Adrenal gland (tissue), 12 donors: ENCODE measurements around the gene HS3ST5. TPM values are rescaled to one million over a fixed set of nuclear protein-coding genes. Genes with fewer than 3 reads are reported as not detected.
A peak's percentile ranks its signal among the peaks of the same experiment; 100 is the strongest.

Experiments
- DNase-seq, 7 donors: peaks; one replicate each; pipeline ENCODE4 v3.0.0-alpha.2; 2019 to 2020
- H3K27ac ChIP-seq, 5 donors: fragments of 200-600 bp; sonication (generic) in 4 of 5; 1 replicate in 3 of 5; 2 replicates in 2 of 5; pipeline versions ENCODE4 v1.5.1 to v1.8.0; 2016 to 2020; ENCODE audit warnings: mild to moderate bottlenecking in 1 of 5
- H3K27me3 ChIP-seq: fragments of 200-600 bp; 2 replicates; pipeline ENCODE4 v1.8.0; 2021
- H3K36me3 ChIP-seq, 2 donors: fragments of 200-600 bp; replicated peaks in 1 of 2; 1 replicate in 1 of 2; 2 replicates in 1 of 2; pipeline versions ENCODE4 v1.5.1 to v1.8.0; 2018 to 2022
- H3K4me1 ChIP-seq, 2 donors: fragments of 200-600 bp; replicated peaks in 1 of 2; 1 replicate in 1 of 2; 2 replicates in 1 of 2; pipeline versions ENCODE4 v1.5.1 to v1.8.0; 2018 to 2021
- H3K4me3 ChIP-seq, 4 donors: fragments of 200-600 bp; sonication (generic) in 3 of 4; one replicate each; pipeline ENCODE4 v1.5.1; 2016 to 2018
- H3K9me3 ChIP-seq, 3 donors: fragments of 200-600 bp; sonication (generic) in 1 of 3; replicated peaks in 1 of 3; 1 replicate in 2 of 3; 2 replicates in 1 of 3; pipeline versions ENCODE4 v1.5.1 to v1.8.0; 2016 to 2021
- POLR2A ChIP-seq, 2 donors: fragments of 450-650 bp; IDR thresholded peaks; one replicate each; pipeline ENCODE4 v1.6.1; 2017; ENCODE audit warnings: antibody characterized with exemption in 2 of 2, mild to moderate bottlenecking in 2 of 2, moderate library complexity in 1 of 2
- WGBS, 4 donors: extraction: QIAGEN DNeasy Blood & Tissue Kit in 2 of 4; methylation state at CpG; one replicate each; pipeline versions ENCODE4 v1.1.5 to v1.1.7; 2013 to 2017; 5-methylcytosine and 5-hydroxymethylcytosine counted together
- intact Hi-C, 2 donors: fragments of 100-400 bp; cut with DNase I; formaldehyde crosslinking; loops; one replicate each; pipeline versions ENCODE4 v1.14.1 to v1.15.0; 2022 to 2023
- polyA plus RNA-seq, 3 donors: library from polyadenylated mRNA; stranded (reverse); fragments of 200-250 nt in 2 of 3; fragments of 350-450 nt in 1 of 3; fragmentation: Illumina TruSeq in 1 of 3; extraction: RNeasy Lipid Tissue Mini Kit (QIAGEN cat#74804) in 1 of 3; gene quantifications; one replicate each; pipeline ENCODE4 v1.2.3, GENCODE V29; 2013 to 2014
- total RNA-seq, 9 donors: library from RNA; depleted of rRNA in 4 of 9; stranded (reverse); fragments of >200 nt in 4 of 9; fragments of 120-200 nt in 1 of 9; fragmentation: NEBNext Ultra II Directional in 1 of 9; extraction: Animal tissue kit (Norgen Biotek cat#: 25700) in 1 of 9; gene quantifications; one replicate each; pipeline versions ENCODE4 v1.1.0 to v1.2.4, GENCODE V29; 2013 to 2023
- TF ChIP-seq, protein P1 (sequence below), 6 experiments: fragments of 450-650 bp in 4 of 6; fragments of 200-600 bp in 2 of 6; sonication (generic) in 1 of 6; IDR thresholded peaks; 1 replicate in 5 of 6; 2 replicates in 1 of 6; pipeline versions ENCODE4 v1.5.1 to v1.8.0; 2016 to 2021; ENCODE audit warnings: antibody characterized with exemption in 6 of 6, mild to moderate bottlenecking in 2 of 6, moderate library complexity in 1 of 6
- donor health status: healthy with polysubstance abuse.
- donor health status: Bipolar disorder and iron deficiency.
- donor health status: DM: yes; HTN: yes; CAD: no.
- donor health status: DM: no; HTN: no; CAD: no.
- donor health status: DM: no; HTN: no; CAD: no.
- donor health status: DM: yes; HTN: yes; CAD: no.

The HS3ST5 gene
- total and polyA plus RNA-seq, 12 donors: 0.04 to 0.78 (median 0.24) TPM; not detected in 5

DNA sequence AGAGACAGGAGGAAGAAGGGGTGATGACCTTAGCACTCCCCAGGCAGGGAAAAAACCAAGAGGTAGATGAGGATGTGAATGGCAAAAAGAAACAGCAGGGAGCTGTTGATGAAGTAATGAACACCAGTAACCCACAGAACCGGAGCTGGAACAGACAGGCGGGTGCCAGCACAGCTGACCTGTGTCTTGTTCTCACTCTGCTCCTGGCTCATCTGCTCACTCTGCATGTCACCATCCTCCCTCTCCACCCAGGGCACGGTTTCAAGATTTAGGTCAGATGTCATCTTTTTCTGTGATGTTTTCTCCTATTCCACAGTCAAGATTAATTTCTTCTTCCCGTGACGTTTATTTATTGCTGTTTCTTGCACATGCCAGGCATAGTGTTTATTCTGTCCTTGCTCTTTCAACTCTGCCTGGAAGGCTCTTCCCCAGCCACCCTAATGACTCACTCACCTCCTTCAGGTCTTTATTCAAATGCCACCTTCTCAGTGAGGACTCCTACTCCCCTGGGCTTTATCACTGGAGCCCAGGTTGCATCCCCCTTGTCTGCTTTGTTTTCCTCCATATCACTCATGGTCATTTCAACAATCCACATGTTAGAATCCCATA, 207.4 kb downstream of the HS3ST5 start:
- peak in 1 of 7 donors; percentile 18 for DNase-seq
- H3K4me1 ChIP-seq: no peaks in the 10 kb centered on the region
- no peak overlapping the region for H3K27ac ChIP-seq
- no peak overlapping the region for H3K4me3 ChIP-seq
- no peaks in the 10 kb centered on the region for H3K36me3 ChIP-seq
- intact Hi-C loops: no loop called here
- WGBS, 4 donors: 32 to 46% (median 40%) methylated on average over 4 to 5 of the region's 5 CpGs
- no peaks in the 10 kb centered on the region for H3K27me3 ChIP-seq
- no peaks in the 10 kb centered on the region for H3K9me3 ChIP-seq
- no peak for TF ChIP-seq POLR2A (IDR thresholded peaks at IDR 0.05)
- TF ChIP-seq, protein P1, sequence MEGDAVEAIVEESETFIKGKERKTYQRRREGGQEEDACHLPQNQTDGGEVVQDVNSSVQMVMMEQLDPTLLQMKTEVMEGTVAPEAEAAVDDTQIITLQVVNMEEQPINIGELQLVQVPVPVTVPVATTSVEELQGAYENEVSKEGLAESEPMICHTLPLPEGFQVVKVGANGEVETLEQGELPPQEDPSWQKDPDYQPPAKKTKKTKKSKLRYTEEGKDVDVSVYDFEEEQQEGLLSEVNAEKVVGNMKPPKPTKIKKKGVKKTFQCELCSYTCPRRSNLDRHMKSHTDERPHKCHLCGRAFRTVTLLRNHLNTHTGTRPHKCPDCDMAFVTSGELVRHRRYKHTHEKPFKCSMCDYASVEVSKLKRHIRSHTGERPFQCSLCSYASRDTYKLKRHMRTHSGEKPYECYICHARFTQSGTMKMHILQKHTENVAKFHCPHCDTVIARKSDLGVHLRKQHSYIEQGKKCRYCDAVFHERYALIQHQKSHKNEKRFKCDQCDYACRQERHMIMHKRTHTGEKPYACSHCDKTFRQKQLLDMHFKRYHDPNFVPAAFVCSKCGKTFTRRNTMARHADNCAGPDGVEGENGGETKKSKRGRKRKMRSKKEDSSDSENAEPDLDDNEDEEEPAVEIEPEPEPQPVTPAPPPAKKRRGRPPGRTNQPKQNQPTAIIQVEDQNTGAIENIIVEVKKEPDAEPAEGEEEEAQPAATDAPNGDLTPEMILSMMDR (IDR thresholded peaks at IDR 0.05): no peak

- Histone ChIP-seq H3K9me3 (no peaks in the 10 kb centered on the region), H3K27me3 (no peaks in the 10 kb centered on the region), H3K36me3 (no peaks in the 10 kb centered on the region), H3K4me3 (no peak overlapping the region), H3K4me1 (no peaks in the 10 kb centered on the region), H3K27ac (no peak overlapping the region)
- intact Hi-C loops: no loop called here
- TF ChIP-seq, protein P1 (IDR thresholded peaks at IDR 0.05): no peak
- TF ChIP-seq POLR2A (IDR thresholded peaks at IDR 0.05): no peak
- DNase-seq: no peak
- 94 to 97% (median 96%) methylated on average over 4 of the region's 4 CpGs for WGBS, 4 donors
These were observed 209.0 kb downstream of the HS3ST5 start for GRCh38 chr6:114133816-114134215.

GRCh38 chr6:114131945-114132344, 210.9 kb downstream of the HS3ST5 start:
- intact Hi-C loops: no loop called here
- Histone ChIP-seq H3K27me3 (no peaks in the 10 kb centered on the region), H3K27ac (no peak overlapping the region), H3K9me3 (no peaks in the 10 kb centered on the region), H3K4me1 (no peaks in the 10 kb centered on the region), H3K4me3 (no peak overlapping the region), H3K36me3 (no peaks in the 10 kb centered on the region)
- TF ChIP-seq, protein P1 (IDR thresholded peaks at IDR 0.05): no peak
- 34 to 58% (median 46%) methylated on average over 1 of the region's 1 CpG for WGBS, 4 donors
- no peak for DNase-seq

DNA sequence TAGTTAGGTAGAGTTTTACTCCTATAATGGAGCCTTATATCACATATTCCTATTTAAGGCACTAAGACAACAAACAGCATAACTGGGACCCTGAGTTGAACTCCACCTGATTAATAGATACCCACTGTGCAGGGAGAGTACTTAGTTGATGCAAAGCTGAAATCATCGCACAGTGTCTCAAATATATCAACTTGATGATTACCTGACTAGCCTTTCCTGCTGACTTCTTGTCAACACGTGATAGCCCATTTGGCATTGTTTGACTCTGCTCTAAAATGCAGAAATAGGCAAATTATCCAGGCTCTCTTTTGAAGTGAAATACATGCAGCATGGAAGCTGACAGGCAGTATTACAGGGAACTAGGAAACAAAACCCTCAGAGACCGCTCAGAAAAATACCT, 217.2 kb downstream of the HS3ST5 start:
- H3K27me3 ChIP-seq: no peaks in the 10 kb centered on the region
- H3K4me3 ChIP-seq: no peak overlapping the region
- intact Hi-C loops: no loop called here
- H3K27ac ChIP-seq: no peak overlapping the region
- H3K4me1 ChIP-seq: no peaks in the 10 kb centered on the region
- H3K9me3 ChIP-seq: no peaks in the 10 kb centered on the region
- no peak for TF ChIP-seq POLR2A (IDR thresholded peaks at IDR 0.05)
- TF ChIP-seq, protein P1 (IDR thresholded peaks at IDR 0.05): no peak
- no peaks in the 10 kb centered on the region for H3K36me3 ChIP-seq
- WGBS, 4 donors: 55 to 80% (median 72%) methylated on average over 3 of the region's 3 CpGs
- no peak for DNase-seq
